ENCODE measurements around the gene GRM8. TPM values are rescaled to one million over a fixed set of nuclear protein-coding genes. Genes with fewer than 3 reads are reported as not detected.

GRM8 gene
- polyA plus RNA-seq, 1 donor (not counting 4 experiments of a cell fraction or from before 2014, with no cell fraction given) = not detected

DNA sequence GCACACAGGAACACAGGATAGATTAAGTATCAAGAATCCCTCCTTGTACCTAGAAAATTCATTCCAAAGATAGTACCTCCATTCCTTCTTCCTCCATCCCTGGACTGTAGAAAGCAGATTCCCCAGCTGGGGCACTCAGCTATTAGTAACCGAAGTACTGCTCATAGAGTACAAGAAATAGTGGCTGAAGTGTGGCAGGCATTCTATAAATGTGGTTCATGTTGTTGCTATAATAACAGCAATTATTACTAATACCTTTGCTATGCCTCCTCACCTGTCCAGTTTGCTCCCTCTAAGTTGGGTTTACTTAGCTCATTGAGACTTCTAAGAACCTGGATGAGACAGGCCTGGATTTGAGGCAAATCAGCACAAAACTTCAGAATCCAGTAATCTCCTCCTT is 453.2 kb downstream of the GRM8 start:
- no peak overlapping the region for H2AFZ ChIP-seq (ENCODE audit: control insufficient read depth, low read length)
- dilution Hi-C loops (cut with MboI; ENCODE audit: extremely low pct_ligation_motif_present, low sequenced_read_pairs) = no loop called here

DNA sequence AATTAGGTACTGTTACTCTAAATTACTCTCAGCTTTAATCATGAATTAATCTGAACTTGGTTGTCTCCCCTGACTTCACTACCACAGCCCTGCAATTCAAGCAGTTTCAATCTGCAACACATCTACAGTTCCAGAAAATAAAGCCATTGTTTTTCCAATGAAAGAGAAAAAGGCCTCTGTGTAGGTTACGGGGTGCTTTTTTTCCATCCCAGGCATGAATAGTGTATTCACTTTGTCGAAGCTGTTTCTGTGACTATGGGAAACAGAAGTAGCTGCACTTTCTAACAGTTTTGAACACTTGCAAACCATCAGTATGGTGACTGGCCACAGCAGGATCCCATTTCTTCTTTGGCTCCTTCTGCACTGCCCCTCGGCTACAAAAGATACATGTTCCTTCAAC is 460.2 kb downstream of the GRM8 start:
- H3K27ac ChIP-seq (ENCODE audit: control insufficient read depth, insufficient read depth, low read length) = no peak overlapping the region
- FAIRE-seq (no peak), DNase-seq (ENCODE audit: low read depth, low spot score) (no peak)
- no peaks in the 10 kb centered on the region for H3K4me1 ChIP-seq (ENCODE audit: control insufficient read depth, extremely low read depth, insufficient read depth, low read length)
- no peaks in the 10 kb centered on the region for H3K36me3 ChIP-seq (ENCODE audit: control insufficient read depth in 2 of 2, extremely low read depth in 1 of 2, insufficient read depth in 2 of 2, low read length in 2 of 2)
- no peak overlapping the region for H3K9ac ChIP-seq (ENCODE audit: control insufficient read depth, extremely low read depth, insufficient read depth, low read length)
- H3K4me3 ChIP-seq (ENCODE audit: control insufficient read depth in 2 of 3, extremely low read depth in 1 of 3, insufficient read depth in 2 of 3, low read depth in 1 of 3, low read length in 3 of 3) = no peak overlapping the region
- TF ChIP-seq, protein P1, sequence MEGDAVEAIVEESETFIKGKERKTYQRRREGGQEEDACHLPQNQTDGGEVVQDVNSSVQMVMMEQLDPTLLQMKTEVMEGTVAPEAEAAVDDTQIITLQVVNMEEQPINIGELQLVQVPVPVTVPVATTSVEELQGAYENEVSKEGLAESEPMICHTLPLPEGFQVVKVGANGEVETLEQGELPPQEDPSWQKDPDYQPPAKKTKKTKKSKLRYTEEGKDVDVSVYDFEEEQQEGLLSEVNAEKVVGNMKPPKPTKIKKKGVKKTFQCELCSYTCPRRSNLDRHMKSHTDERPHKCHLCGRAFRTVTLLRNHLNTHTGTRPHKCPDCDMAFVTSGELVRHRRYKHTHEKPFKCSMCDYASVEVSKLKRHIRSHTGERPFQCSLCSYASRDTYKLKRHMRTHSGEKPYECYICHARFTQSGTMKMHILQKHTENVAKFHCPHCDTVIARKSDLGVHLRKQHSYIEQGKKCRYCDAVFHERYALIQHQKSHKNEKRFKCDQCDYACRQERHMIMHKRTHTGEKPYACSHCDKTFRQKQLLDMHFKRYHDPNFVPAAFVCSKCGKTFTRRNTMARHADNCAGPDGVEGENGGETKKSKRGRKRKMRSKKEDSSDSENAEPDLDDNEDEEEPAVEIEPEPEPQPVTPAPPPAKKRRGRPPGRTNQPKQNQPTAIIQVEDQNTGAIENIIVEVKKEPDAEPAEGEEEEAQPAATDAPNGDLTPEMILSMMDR (optimal IDR thresholded peaks at IDR 0.05 in 1 of 3, IDR thresholded peaks at IDR 0.05 in 1 of 3, conservative IDR thresholded peaks at IDR 0.05 in 1 of 3; ENCODE audit: extremely low read depth in 1 of 3, insufficient read depth in 2 of 3, low read length in 3 of 3) = no peak
- no peak for TF ChIP-seq EZH2 (IDR thresholded peaks at IDR 0.05; ENCODE audit: low read length)
- H3K4me2 ChIP-seq (ENCODE audit: control insufficient read depth, extremely low read depth, insufficient read depth, low read depth, low read length) = no peak overlapping the region
- no peak overlapping the region for H2AFZ ChIP-seq (ENCODE audit: control insufficient read depth, low read length)
- H3K9me3 ChIP-seq (ENCODE audit: control insufficient read depth, low read depth, low read length) = no peaks in the 10 kb centered on the region
- H3K9me1 ChIP-seq (ENCODE audit: control insufficient read depth, extremely low read depth, insufficient read depth, low read length) = no peaks in the 10 kb centered on the region
- dilution Hi-C loops (cut with MboI; ENCODE audit: extremely low pct_ligation_motif_present, low sequenced_read_pairs) = no loop called here
- H3K79me2 ChIP-seq (ENCODE audit: control insufficient read depth, insufficient read depth, low read length) = no peaks in the 10 kb centered on the region
- H3K27me3 ChIP-seq (ENCODE audit: control insufficient read depth, extremely low read depth, insufficient read depth, low read length) = no peaks in the 10 kb centered on the region
- H4K20me1 ChIP-seq (ENCODE audit: control insufficient read depth, extremely low read depth, insufficient read depth, low read length) = no peaks in the 10 kb centered on the region

More for the DNA sequence above, 453.2 kb downstream of the GRM8 start:
- Histone ChIP-seq H3K27ac (ENCODE audit: control insufficient read depth, insufficient read depth, low read length) (no peak overlapping the region), H3K4me2 (ENCODE audit: control insufficient read depth, extremely low read depth, insufficient read depth, low read depth, low read length) (no peak overlapping the region), H3K9me1 (ENCODE audit: control insufficient read depth, extremely low read depth, insufficient read depth, low read length) (no peaks in the 10 kb centered on the region), H3K4me3 (ENCODE audit: control insufficient read depth in 2 of 3, extremely low read depth in 1 of 3, insufficient read depth in 2 of 3, low read depth in 1 of 3, low read length in 3 of 3) (no peak overlapping the region), H4K20me1 (ENCODE audit: control insufficient read depth, extremely low read depth, insufficient read depth, low read length) (no peaks in the 10 kb centered on the region), H3K79me2 (ENCODE audit: control insufficient read depth, insufficient read depth, low read length) (no peaks in the 10 kb centered on the region), H3K27me3 (ENCODE audit: control insufficient read depth, extremely low read depth, insufficient read depth, low read length) (no peaks in the 10 kb centered on the region), H3K36me3 (ENCODE audit: control insufficient read depth in 2 of 2, extremely low read depth in 1 of 2, insufficient read depth in 2 of 2, low read length in 2 of 2) (no peaks in the 10 kb centered on the region), H3K9ac (ENCODE audit: control insufficient read depth, extremely low read depth, insufficient read depth, low read length) (no peak overlapping the region), H3K9me3 (ENCODE audit: control insufficient read depth, low read depth, low read length) (no peaks in the 10 kb centered on the region), H3K4me1 (ENCODE audit: control insufficient read depth, extremely low read depth, insufficient read depth, low read length) (no peaks in the 10 kb centered on the region)
- TF ChIP-seq EZH2 (IDR thresholded peaks at IDR 0.05; ENCODE audit: low read length) = no peak
- TF ChIP-seq, protein P1 (optimal IDR thresholded peaks at IDR 0.05 in 1 of 3, IDR thresholded peaks at IDR 0.05 in 1 of 3, conservative IDR thresholded peaks at IDR 0.05 in 1 of 3; ENCODE audit: extremely low read depth in 1 of 3, insufficient read depth in 2 of 3, low read length in 3 of 3) = no peak
- FAIRE-seq = no peak
- no peak for DNase-seq (ENCODE audit: low read depth, low spot score)
